ENCODE results near the gene CCNG2. TPM values are rescaled to one million over a fixed set of nuclear protein-coding genes. Genes with fewer than 3 reads are reported as not detected.

The CCNG2 gene
- total and polyA plus RNA-seq, 10 of the 15 experiments (the other 5 are each of a cell fraction or from before 2014, with no cell fraction given) = 1.9 to 70.6 (median 5.9) TPM

DNA sequence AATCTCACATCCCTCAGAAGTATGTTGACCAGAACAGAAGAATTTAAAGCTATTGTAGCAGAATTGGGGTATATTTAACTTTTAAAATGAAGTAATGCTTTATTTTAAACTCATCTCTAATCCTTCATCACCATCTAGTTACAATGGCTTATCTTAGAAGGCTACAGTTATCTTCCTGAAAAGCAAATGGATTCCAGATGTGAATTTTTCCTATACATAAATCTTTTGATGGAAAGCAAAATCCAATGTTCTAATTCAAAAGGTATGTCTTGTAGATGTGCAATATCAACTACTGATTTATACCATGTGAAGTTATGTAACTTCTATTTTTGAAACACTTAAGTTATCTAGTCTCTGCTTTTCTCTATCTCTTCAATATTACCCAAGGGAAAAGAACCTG is 47.6 kb downstream of the CCNG2 start:
- CTCF ChIA-PET = interaction anchor here (0.6 to 16.8 kb wide), 28 partner anchors 10 to 445 kb away, joined by 3 to 535 read pairs (median 10); no protein-coding TSS in a partner anchor
- Histone ChIP-seq H4K20me1 (ENCODE audit: control insufficient read depth, insufficient read depth) (no peaks in the 10 kb centered on the region), H3K27me3 (replicated peaks in 1 of 2; ENCODE audit: control insufficient read depth in 2 of 2, insufficient read depth in 2 of 2, low read length in 1 of 2) (peaks cover 0 to 4% of the 10 kb centered on the region in 2 experiments; a peak in 1 of 4 replicates), H3K36me3 (ENCODE audit: control insufficient read depth in 2 of 2, insufficient read depth in 2 of 2, low read length in 1 of 2) (no peaks in the 10 kb centered on the region), H3K4me1 (ENCODE audit: control insufficient read depth, insufficient read depth, low read length) (no peaks in the 10 kb centered on the region), H3K79me2 (ENCODE audit: control insufficient read depth, insufficient read depth, low read length) (no peaks in the 10 kb centered on the region), H3K9ac (ENCODE audit: control insufficient read depth, insufficient read depth, low read length) (no peak overlapping the region), H3K4me3 (no peak overlapping the region), H3K4me2 (ENCODE audit: control insufficient read depth, insufficient read depth) (no peak overlapping the region), H2AFZ (ENCODE audit: control insufficient read depth, low read depth, low read length) (no peak overlapping the region), H3K27ac (ENCODE audit: control insufficient read depth, insufficient read depth) (no peak overlapping the region), H3K9me3 (replicated peaks; ENCODE audit: control insufficient read depth, insufficient read depth, low read length) (no peaks in the 10 kb centered on the region)
- DNase-seq (ENCODE audit: low read depth, low spot score) (no peak), ATAC-seq (no peak), FAIRE-seq (no peak)
- intact Hi-C loops (cut with micrococcal nuclease; ENCODE audit: unreplicated experiment) (loop anchor here (5.0 kb wide), 1 partner anchor 692 kb away; no protein-coding TSS in a partner anchor), in situ Hi-C loops (cut with MboI) (loop anchor here (5.0 to 10.0 kb wide), 3 partner anchors 107 to 690 kb away; no protein-coding TSS in a partner anchor)
- SMC1A ChIA-PET (ENCODE audit: uncharacterized antibody, unreplicated experiment) = interaction anchor here (0.6 to 12.8 kb wide), 17 partner anchors 11 to 735 kb away, joined by 3 to 286 read pairs (median 20); partner anchors contain the start of gene CCNG2
- BruUV-seq (replicated peaks) = no TSS peak
- TF ChIP-seq POU2F2 (IDR thresholded peaks at IDR 0.05; ENCODE audit: borderline replicate concordance, low read depth, low read length) (no peak), RB1 (IDR thresholded peaks at IDR 0.05; ENCODE audit: borderline replicate concordance) (no peak), DPF2 (IDR thresholded peaks at IDR 0.05) (no peak), NR2C2 (IDR thresholded peaks at IDR 0.05; ENCODE audit: borderline replicate concordance, control insufficient read depth, insufficient read length, low read depth) (no peak)
- POLR2A ChIA-PET = no interaction called here
- RAD21 ChIA-PET (ENCODE audit: unreplicated experiment) = interaction anchor here (1.3 to 9.4 kb wide), 14 partner anchors 10 to 160 kb away, joined by 3 to 229 read pairs (median 14); partner anchors contain the start of genes CCNG2 and CCNI

DNA sequence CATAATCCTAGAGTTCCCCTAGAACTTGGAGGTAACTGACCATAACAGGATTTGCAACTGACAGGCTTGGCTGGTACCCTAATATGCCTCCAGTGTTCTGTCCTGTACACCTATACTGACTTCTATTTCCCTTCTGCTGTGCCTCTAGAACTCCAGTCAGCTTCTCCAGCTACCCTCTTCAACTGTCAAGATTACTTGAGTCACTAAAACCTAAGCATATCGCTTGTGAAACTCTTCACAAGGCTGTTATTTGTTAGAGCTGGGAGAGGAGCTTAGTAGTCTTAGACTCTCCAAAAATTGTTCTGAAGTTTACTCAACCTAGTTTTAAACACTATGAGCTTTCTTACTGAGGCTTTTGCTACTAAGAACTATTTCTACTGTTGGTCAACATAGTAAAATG is 52.0 kb downstream of the CCNG2 start:
- no peak overlapping the region for H2AFZ ChIP-seq (ENCODE audit: control insufficient read depth, low read depth, low read length)
- ChIA-PET CTCF (interaction anchor here (16.8 kb wide), 1 partner anchor 113 kb away, joined by 535 read pairs; no protein-coding TSS in a partner anchor), POLR2A (no interaction called here), RAD21 (ENCODE audit: unreplicated experiment) (no interaction called here), SMC1A (ENCODE audit: uncharacterized antibody, unreplicated experiment) (interaction anchor here (1.0 to 2.8 kb wide), 2 partner anchors 114 to 156 kb away, joined by 3 to 11 read pairs; no protein-coding TSS in a partner anchor)
- H3K27me3 ChIP-seq (replicated peaks in 1 of 2; ENCODE audit: control insufficient read depth in 2 of 2, insufficient read depth in 2 of 2, low read length in 1 of 2) = peaks cover 0 to 4% of the 10 kb centered on the region in 2 experiments; a peak in 2 of 4 replicates
- no peak overlapping the region for H3K4me3 ChIP-seq
- in situ Hi-C loops (cut with MboI) (loop anchor here (5.0 to 10.0 kb wide), 3 partner anchors 112 to 694 kb away; no protein-coding TSS in a partner anchor), intact Hi-C loops (cut with micrococcal nuclease; ENCODE audit: unreplicated experiment) (no loop called here)
- 83% methylated on average over 1 of the region's 1 CpG for WGBS (ENCODE audit: insufficient coverage, insufficient replicate concordance, low lambda C conversion rate, missing lambda C conversion rate)
- H4K20me1 ChIP-seq (ENCODE audit: control insufficient read depth, insufficient read depth) = no peaks in the 10 kb centered on the region
- H3K9me3 ChIP-seq (replicated peaks; ENCODE audit: control insufficient read depth, insufficient read depth, low read length) = no peaks in the 10 kb centered on the region
- no peaks in the 10 kb centered on the region for H3K36me3 ChIP-seq (ENCODE audit: control insufficient read depth in 2 of 2, insufficient read depth in 2 of 2, low read length in 1 of 2)
- no peak overlapping the region for H3K4me2 ChIP-seq (ENCODE audit: control insufficient read depth, insufficient read depth)
- DNase-seq (ENCODE audit: low read depth, low spot score) (no peak), FAIRE-seq (no peak), ATAC-seq (no peak)
- H3K9ac ChIP-seq (ENCODE audit: control insufficient read depth, insufficient read depth, low read length) = no peak overlapping the region
- BruUV-seq (replicated peaks) = no TSS peak
- no peaks in the 10 kb centered on the region for H3K79me2 ChIP-seq (ENCODE audit: control insufficient read depth, insufficient read depth, low read length)
- H3K27ac ChIP-seq (ENCODE audit: control insufficient read depth, insufficient read depth) = no peak overlapping the region
- no peaks in the 10 kb centered on the region for H3K4me1 ChIP-seq (ENCODE audit: control insufficient read depth, insufficient read depth, low read length)
- no peak for TF ChIP-seq EZH2 (IDR thresholded peaks at IDR 0.05; ENCODE audit: borderline replicate concordance, control insufficient read depth, low read depth, low read length)
- no peak for TF ChIP-seq EP300 (IDR thresholded peaks at IDR 0.05; ENCODE audit: borderline replicate concordance in 1 of 2, control insufficient read depth in 1 of 2, low read depth in 2 of 2, low read length in 2 of 2)
- TF ChIP-seq NFYA (IDR thresholded peaks at IDR 0.05; ENCODE audit: borderline replicate concordance, low read depth, low read length) = no peak
- TF ChIP-seq, protein P1, sequence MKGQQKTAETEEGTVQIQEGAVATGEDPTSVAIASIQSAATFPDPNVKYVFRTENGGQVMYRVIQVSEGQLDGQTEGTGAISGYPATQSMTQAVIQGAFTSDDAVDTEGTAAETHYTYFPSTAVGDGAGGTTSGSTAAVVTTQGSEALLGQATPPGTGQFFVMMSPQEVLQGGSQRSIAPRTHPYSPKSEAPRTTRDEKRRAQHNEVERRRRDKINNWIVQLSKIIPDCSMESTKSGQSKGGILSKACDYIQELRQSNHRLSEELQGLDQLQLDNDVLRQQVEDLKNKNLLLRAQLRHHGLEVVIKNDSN (IDR thresholded peaks at IDR 0.05; ENCODE audit: borderline replicate concordance, extremely low read length, insufficient read depth, low read depth, low read length) = no peak
- no peak for TF ChIP-seq MTA2 (IDR thresholded peaks at IDR 0.05; ENCODE audit: low read depth)
- no peak for TF ChIP-seq NFIC (IDR thresholded peaks at IDR 0.05; ENCODE audit: low read depth, low read length)
- TF ChIP-seq, protein P2, sequence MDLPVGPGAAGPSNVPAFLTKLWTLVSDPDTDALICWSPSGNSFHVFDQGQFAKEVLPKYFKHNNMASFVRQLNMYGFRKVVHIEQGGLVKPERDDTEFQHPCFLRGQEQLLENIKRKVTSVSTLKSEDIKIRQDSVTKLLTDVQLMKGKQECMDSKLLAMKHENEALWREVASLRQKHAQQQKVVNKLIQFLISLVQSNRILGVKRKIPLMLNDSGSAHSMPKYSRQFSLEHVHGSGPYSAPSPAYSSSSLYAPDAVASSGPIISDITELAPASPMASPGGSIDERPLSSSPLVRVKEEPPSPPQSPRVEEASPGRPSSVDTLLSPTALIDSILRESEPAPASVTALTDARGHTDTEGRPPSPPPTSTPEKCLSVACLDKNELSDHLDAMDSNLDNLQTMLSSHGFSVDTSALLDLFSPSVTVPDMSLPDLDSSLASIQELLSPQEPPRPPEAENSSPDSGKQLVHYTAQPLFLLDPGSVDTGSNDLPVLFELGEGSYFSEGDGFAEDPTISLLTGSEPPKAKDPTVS (IDR thresholded peaks at IDR 0.05; ENCODE audit: low read depth, low read length) = no peak
- TF ChIP-seq BACH1 (IDR thresholded peaks at IDR 0.05; ENCODE audit: borderline replicate concordance) = no peak
- no peak for TF ChIP-seq RFX5 (IDR thresholded peaks at IDR 0.05; ENCODE audit: low read depth, low read length)
- TF ChIP-seq ETV6 (conservative IDR thresholded peaks at IDR 0.05 in 1 of 2, IDR thresholded peaks at IDR 0.05 in 1 of 2; ENCODE audit: borderline replicate concordance in 1 of 2, low read depth in 1 of 2) = no peak
- no peak for TF ChIP-seq ZNF622 (IDR thresholded peaks at IDR 0.05)

Measured in GM12878 (cell line).